MM.1S (cell line): ENCODE results near the gene CALB2.

ENCODE experiments used
- CTCF ChIP-seq: fragments of 300-600 bp; sonication (generic); IDR thresholded peaks from 2 replicates; pipeline ENCODE4 v1.5.1; 2016; ENCODE audit warnings: antibody characterized with exemption, low read length, mixed read lengths
- EZH2 ChIP-seq: fragments of 300-600 bp; sonication (generic); optimal IDR thresholded peaks from 2 replicates; pipeline ENCODE3; 2017; ENCODE audit warnings: low read depth, mild to moderate bottlenecking, antibody characterized with exemption, low read length, mixed read lengths

- TF ChIP-seq CTCF (no peak), EZH2 (no peak)
Observed at GRCh38 chr16:71410146-71410545, 51.6 kb downstream of the CALB2 start.
